ENCODE results near the gene EIF3K.

The EIF3K gene

GRCh38 chr19:38678217-38678890 is 59.4 kb downstream of the EIF3K start:
- no peak overlapping the region for H4K8ac ChIP-seq (ENCODE audit: low read depth, low read length)
- peaks cover 82% of the 10 kb centered on the region for H3K79me2 ChIP-seq (ENCODE audit: control insufficient read depth, insufficient read depth, low read length)
- H3K4me2 ChIP-seq (ENCODE audit: low read length), result no peak overlapping the region
- H3K27me3 ChIP-seq (ENCODE audit: insufficient read depth, low read length, poor library complexity), result no peaks in the 10 kb centered on the region
- no CpG with 5 or more reads among the region's 15 CpGs for WGBS (ENCODE audit: extremely low coverage, insufficient coverage, low lambda C conversion rate)
- H2BK15ac ChIP-seq (replicated peaks; ENCODE audit: low read depth), result no peak overlapping the region
- no peak overlapping the region for H3K18ac ChIP-seq (ENCODE audit: low read length)
- no peak overlapping the region for H2BK120ac ChIP-seq (ENCODE audit: low read depth, low read length)
- DNase-seq, result no peak
- H2AK5ac ChIP-seq (ENCODE audit: low read length), result no peak overlapping the region
- no peak overlapping the region for H3K4ac ChIP-seq (ENCODE audit: low read depth, low read length)
- no peaks in the 10 kb centered on the region for H3K36me3 ChIP-seq (ENCODE audit: control insufficient read depth, insufficient read depth, low read length)
- no peak overlapping the region for H3K23ac ChIP-seq (ENCODE audit: low read length)
- H3K4me1 ChIP-seq (ENCODE audit: control insufficient read depth, low read depth, low read length), result peaks cover 9% of the 10 kb centered on the region
- H2BK5ac ChIP-seq (ENCODE audit: low read length), result no peak overlapping the region
- no peak overlapping the region for H3K27ac ChIP-seq (ENCODE audit: low read depth, low read length)
- H3K9ac ChIP-seq (ENCODE audit: low read length), result no peak overlapping the region
- H3K4me3 ChIP-seq (ENCODE audit: low read length), result no peak overlapping the region
- no peak overlapping the region for H4K5ac ChIP-seq (ENCODE audit: low read length)
- H3K79me1 ChIP-seq (ENCODE audit: low read length), result peaks cover 42% of the 10 kb centered on the region
- no peak overlapping the region for H3K56ac ChIP-seq (ENCODE audit: low read length)

- Histone ChIP-seq H2BK120ac (ENCODE audit: low read depth, low read length) (no peak overlapping the region), H3K4me3 (ENCODE audit: low read length) (no peak overlapping the region), H3K56ac (ENCODE audit: low read length) (no peak overlapping the region), H3K4ac (ENCODE audit: low read depth, low read length) (no peak overlapping the region), H3K36me3 (ENCODE audit: control insufficient read depth, insufficient read depth, low read length) (no peaks in the 10 kb centered on the region), H3K27me3 (ENCODE audit: insufficient read depth, low read length, poor library complexity) (no peaks in the 10 kb centered on the region), H3K4me2 (ENCODE audit: low read length) (no peak overlapping the region), H2AK5ac (ENCODE audit: low read length) (no peak overlapping the region), H3K23ac (ENCODE audit: low read length) (no peak overlapping the region), H3K4me1 (ENCODE audit: control insufficient read depth, low read depth, low read length) (peaks cover 14% of the 10 kb centered on the region), H3K79me2 (ENCODE audit: control insufficient read depth, insufficient read depth, low read length) (peaks cover 83% of the 10 kb centered on the region), H4K8ac (ENCODE audit: low read depth, low read length) (no peak overlapping the region), H2BK5ac (ENCODE audit: low read length) (no peak overlapping the region), H3K9ac (ENCODE audit: low read length) (no peak overlapping the region), H3K18ac (ENCODE audit: low read length) (no peak overlapping the region), H3K27ac (ENCODE audit: low read depth, low read length) (no peak overlapping the region), H2BK15ac (replicated peaks; ENCODE audit: low read depth) (no peak overlapping the region), H4K5ac (ENCODE audit: low read length) (no peak overlapping the region), H3K79me1 (ENCODE audit: low read length) (peaks cover 43% of the 10 kb centered on the region)
- WGBS (ENCODE audit: extremely low coverage, insufficient coverage, low lambda C conversion rate), result no CpG with 5 or more reads among the region's 7 CpGs
- DNase-seq, result no peak
Measured at GRCh38 chr19:38678891-38679494, 60.0 kb downstream of the EIF3K start.

GRCh38 chr19:38679839-38680238 is 60.9 kb downstream of the EIF3K start:
- H4K5ac ChIP-seq (ENCODE audit: low read length), result no peak overlapping the region
- H3K27ac ChIP-seq (ENCODE audit: low read depth, low read length), result no peak overlapping the region
- peaks cover 45% of the 10 kb centered on the region for H3K79me1 ChIP-seq (ENCODE audit: low read length)
- no peak overlapping the region for H2BK5ac ChIP-seq (ENCODE audit: low read length)
- no CpG with 5 or more reads among the region's 4 CpGs for WGBS (ENCODE audit: extremely low coverage, insufficient coverage, low lambda C conversion rate)
- H2BK15ac ChIP-seq (replicated peaks; ENCODE audit: low read depth), result no peak overlapping the region
- H3K27me3 ChIP-seq (ENCODE audit: insufficient read depth, low read length, poor library complexity), result no peaks in the 10 kb centered on the region
- no peak overlapping the region for H3K18ac ChIP-seq (ENCODE audit: low read length)
- H3K4ac ChIP-seq (ENCODE audit: low read depth, low read length), result no peak overlapping the region
- H3K9ac ChIP-seq (ENCODE audit: low read length), result no peak overlapping the region
- peaks cover 83% of the 10 kb centered on the region for H3K79me2 ChIP-seq (ENCODE audit: control insufficient read depth, insufficient read depth, low read length)
- H2AK5ac ChIP-seq (ENCODE audit: low read length), result no peak overlapping the region
- H3K36me3 ChIP-seq (ENCODE audit: control insufficient read depth, insufficient read depth, low read length), result no peaks in the 10 kb centered on the region
- H3K4me2 ChIP-seq (ENCODE audit: low read length), result no peak overlapping the region
- DNase-seq, result no peak
- H3K23ac ChIP-seq (ENCODE audit: low read length), result no peak overlapping the region
- H3K56ac ChIP-seq (ENCODE audit: low read length), result no peak overlapping the region
- H3K4me1 ChIP-seq (ENCODE audit: control insufficient read depth, low read depth, low read length), result peaks cover 19% of the 10 kb centered on the region
- no peak overlapping the region for H4K8ac ChIP-seq (ENCODE audit: low read depth, low read length)
- no peak overlapping the region for H2BK120ac ChIP-seq (ENCODE audit: low read depth, low read length)
- H3K4me3 ChIP-seq (ENCODE audit: low read length), result no peak overlapping the region

GRCh38 chr19:38682195-38682867 is 63.3 kb downstream of the EIF3K start:
- Histone ChIP-seq H3K4me2 (ENCODE audit: low read length) (no peak overlapping the region), H3K27me3 (ENCODE audit: insufficient read depth, low read length, poor library complexity) (no peaks in the 10 kb centered on the region), H2AK5ac (ENCODE audit: low read length) (peak overlapping the region; percentile 71), H3K9ac (ENCODE audit: low read length) (no peak overlapping the region), H3K18ac (ENCODE audit: low read length) (no peak overlapping the region), H3K36me3 (ENCODE audit: control insufficient read depth, insufficient read depth, low read length) (no peaks in the 10 kb centered on the region), H2BK5ac (ENCODE audit: low read length) (no peak overlapping the region), H2BK120ac (ENCODE audit: low read depth, low read length) (no peak overlapping the region), H3K4me1 (ENCODE audit: control insufficient read depth, low read depth, low read length) (peaks cover 33% of the 10 kb centered on the region), H3K4me3 (ENCODE audit: low read length) (no peak overlapping the region), H4K8ac (ENCODE audit: low read depth, low read length) (no peak overlapping the region), H4K5ac (ENCODE audit: low read length) (no peak overlapping the region), H3K4ac (ENCODE audit: low read depth, low read length) (no peak overlapping the region), H2BK15ac (replicated peaks; ENCODE audit: low read depth) (no peak overlapping the region), H3K56ac (ENCODE audit: low read length) (peak overlapping the region; percentile 75), H3K79me1 (ENCODE audit: low read length) (peaks cover 39% of the 10 kb centered on the region), H3K27ac (ENCODE audit: low read depth, low read length) (peak overlapping the region; percentile 93), H3K23ac (ENCODE audit: low read length) (no peak overlapping the region), H3K79me2 (ENCODE audit: control insufficient read depth, insufficient read depth, low read length) (peaks cover 77% of the 10 kb centered on the region)
- WGBS (ENCODE audit: extremely low coverage, insufficient coverage, low lambda C conversion rate), result no CpG with 5 or more reads among the region's 11 CpGs
- DNase-seq, result no peak

- no peak overlapping the region for H3K4me2 ChIP-seq (ENCODE audit: low read length)
- no CpG with 5 or more reads among the region's 7 CpGs for WGBS (ENCODE audit: extremely low coverage, insufficient coverage, low lambda C conversion rate)
- H4K8ac ChIP-seq (ENCODE audit: low read depth, low read length), result no peak overlapping the region
- H4K5ac ChIP-seq (ENCODE audit: low read length), result no peak overlapping the region
- no peaks in the 10 kb centered on the region for H3K27me3 ChIP-seq (ENCODE audit: insufficient read depth, low read length, poor library complexity)
- peak overlapping the region; percentile 0 for H3K4ac ChIP-seq (ENCODE audit: low read depth, low read length)
- peaks cover 36% of the 10 kb centered on the region for H3K79me1 ChIP-seq (ENCODE audit: low read length)
- H2BK15ac ChIP-seq (replicated peaks; ENCODE audit: low read depth), result no peak overlapping the region
- no peak overlapping the region for H2BK120ac ChIP-seq (ENCODE audit: low read depth, low read length)
- H3K27ac ChIP-seq (ENCODE audit: low read depth, low read length), result peak overlapping the region; percentile 93
- H3K23ac ChIP-seq (ENCODE audit: low read length), result no peak overlapping the region
- H2AK5ac ChIP-seq (ENCODE audit: low read length), result peak overlapping the region; percentile 71
- peak overlapping the region; percentile 5 for H3K18ac ChIP-seq (ENCODE audit: low read length)
- no peak overlapping the region for H3K4me3 ChIP-seq (ENCODE audit: low read length)
- no peaks in the 10 kb centered on the region for H3K36me3 ChIP-seq (ENCODE audit: control insufficient read depth, insufficient read depth, low read length)
- H3K4me1 ChIP-seq (ENCODE audit: control insufficient read depth, low read depth, low read length), result peaks cover 33% of the 10 kb centered on the region
- peak overlapping the region; percentile 81 for H2BK5ac ChIP-seq (ENCODE audit: low read length)
- H3K79me2 ChIP-seq (ENCODE audit: control insufficient read depth, insufficient read depth, low read length), result peaks cover 77% of the 10 kb centered on the region
- peak overlapping the region; percentile 49 for H3K9ac ChIP-seq (ENCODE audit: low read length)
- no peak for DNase-seq
- H3K56ac ChIP-seq (ENCODE audit: low read length), result peak overlapping the region; percentile 75
Measured at GRCh38 chr19:38682872-38683392, 63.9 kb downstream of the EIF3K start.
